Measurements from ENCODE around the gene C1orf122. TPM values are rescaled to one million over a fixed set of nuclear protein-coding genes. Genes with fewer than 3 reads are reported as not detected.

Gene C1orf122
- total and polyA plus RNA-seq, 4 donors = 4.7 to 70.2 (median 40.3) TPM

GRCh38 chr1:37814252-37814651 is 6.7 kb downstream of the C1orf122 start:
- WGBS, 2 donors = 92 to 98% methylated on average over 7 of the region's 7 CpGs
- no peak overlapping the region for H3K4me3 ChIP-seq
- H3K9me3 ChIP-seq (ENCODE audit: control insufficient read depth in 4 of 4, insufficient read depth in 3 of 4, low read length in 3 of 4) = no peaks in the 10 kb centered on the region
- DNase-seq (no peak), ATAC-seq (ENCODE audit: insufficient read depth, low FRiP score) (no peak)
- H3K27ac ChIP-seq (ENCODE audit: low read depth in 1 of 2, low read length in 1 of 2) = no peak overlapping the region
- peaks cover 0 to 5% (median under 1%) of the 10 kb centered on the region in 5 donors for H3K4me1 ChIP-seq (ENCODE audit: control insufficient read depth in 5 of 5, insufficient read depth in 5 of 5, low read length in 5 of 5)
- H3K36me3 ChIP-seq (ENCODE audit: control insufficient read depth in 4 of 4, insufficient read depth in 4 of 4, low read length in 4 of 4) = peaks cover 0 to 28% (median 6%) of the 10 kb centered on the region in 4 donors
- no peak overlapping the region for H3K9ac ChIP-seq (ENCODE audit: insufficient read depth in 1 of 2, low read length in 2 of 2)
- H3K27me3 ChIP-seq (ENCODE audit: control insufficient read depth in 3 of 3, insufficient read depth in 3 of 3, low read length in 2 of 3) = no peaks in the 10 kb centered on the region
- no peak for TF ChIP-seq CTCF (IDR thresholded peaks at IDR 0.05; ENCODE audit: control extremely low read depth, extremely low read depth)

DNA sequence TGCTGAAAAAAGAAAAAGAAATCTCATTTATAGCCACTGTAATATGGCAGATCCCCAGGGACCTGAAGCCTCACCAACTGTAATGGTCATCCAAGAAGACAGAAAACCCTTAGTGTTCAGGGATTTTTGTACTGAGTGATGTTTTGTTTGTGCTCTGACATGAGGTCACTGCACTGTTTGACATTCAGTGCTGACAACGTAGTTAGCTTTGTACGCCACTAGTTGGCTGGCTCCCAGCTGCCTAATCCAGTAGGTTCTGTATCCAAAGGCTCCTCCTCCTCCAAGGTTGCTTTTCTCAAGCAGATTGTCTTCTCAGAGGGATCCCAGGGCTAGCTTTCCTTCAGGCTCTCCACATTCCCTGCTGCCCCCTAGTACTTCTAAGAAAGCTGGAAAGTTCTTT is 9.9 kb downstream of the C1orf122 start:
- Histone ChIP-seq H3K36me3 (ENCODE audit: control insufficient read depth in 4 of 4, insufficient read depth in 4 of 4, low read length in 4 of 4) (peaks cover 15 to 38% (median 20%) of the 10 kb centered on the region in 4 donors), H3K27me3 (ENCODE audit: control insufficient read depth in 3 of 3, insufficient read depth in 3 of 3, low read length in 2 of 3) (no peaks in the 10 kb centered on the region), H3K27ac (ENCODE audit: low read depth in 1 of 2, low read length in 1 of 2) (no peak overlapping the region), H3K9me3 (ENCODE audit: control insufficient read depth in 4 of 4, insufficient read depth in 3 of 4, low read length in 3 of 4) (no peaks in the 10 kb centered on the region), H3K9ac (ENCODE audit: insufficient read depth in 1 of 2, low read length in 2 of 2) (no peak overlapping the region), H3K4me1 (ENCODE audit: control insufficient read depth in 5 of 5, insufficient read depth in 5 of 5, low read length in 5 of 5) (peaks cover 0 to 4% (median 0%) of the 10 kb centered on the region in 5 donors), H3K4me3 (no peak overlapping the region)
- no peak for ATAC-seq (ENCODE audit: insufficient read depth, low FRiP score)
- TF ChIP-seq CTCF (IDR thresholded peaks at IDR 0.05; ENCODE audit: control extremely low read depth, extremely low read depth) = no peak
- WGBS, 2 donors = 44 to 63% methylated on average over 2 of the region's 2 CpGs
- DNase-seq = no peak

DNA sequence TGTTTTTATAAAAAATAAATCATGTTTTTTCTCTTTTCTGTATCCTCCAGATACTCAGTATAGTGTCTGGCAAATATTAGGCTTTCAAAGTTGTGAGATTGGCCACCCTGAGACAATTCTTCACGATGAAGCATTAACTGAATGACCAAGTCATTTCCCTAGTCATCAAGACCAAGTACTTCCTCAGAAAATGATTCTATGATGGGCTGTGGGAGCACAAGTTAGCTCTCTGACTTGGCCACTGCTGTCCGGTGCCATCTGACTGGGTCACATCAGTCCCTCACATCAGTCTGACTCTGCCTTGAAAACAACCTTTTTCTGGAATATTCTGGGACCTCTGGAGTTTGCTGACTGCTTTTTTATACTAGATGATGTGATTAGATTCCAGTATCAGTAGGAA is 13.9 kb downstream of the C1orf122 start:
- H3K9me3 ChIP-seq (ENCODE audit: control insufficient read depth in 4 of 4, insufficient read depth in 3 of 4, low read length in 3 of 4) = no peaks in the 10 kb centered on the region
- H3K36me3 ChIP-seq (ENCODE audit: control insufficient read depth in 4 of 4, insufficient read depth in 4 of 4, low read length in 4 of 4) = peaks cover 14 to 26% (median 24%) of the 10 kb centered on the region in 4 donors

More for the DNA sequence above, 13.9 kb downstream of the C1orf122 start:
- no peak overlapping the region for H3K9ac ChIP-seq (ENCODE audit: insufficient read depth in 1 of 2, low read length in 2 of 2)
- 84 to 91% methylated on average over 2 of the region's 2 CpGs for WGBS, 2 donors
- H3K4me1 ChIP-seq (ENCODE audit: control insufficient read depth in 5 of 5, insufficient read depth in 5 of 5, low read length in 5 of 5) = peaks cover 0 to 3% (median 0%) of the 10 kb centered on the region in 5 donors
- DNase-seq (no peak), ATAC-seq (ENCODE audit: insufficient read depth, low FRiP score) (no peak)
- TF ChIP-seq CTCF (IDR thresholded peaks at IDR 0.05; ENCODE audit: control extremely low read depth, extremely low read depth) = no peak
- H3K27me3 ChIP-seq (ENCODE audit: control insufficient read depth in 3 of 3, insufficient read depth in 3 of 3, low read length in 2 of 3) = no peaks in the 10 kb centered on the region
- no peak overlapping the region for H3K27ac ChIP-seq (ENCODE audit: low read depth in 1 of 2, low read length in 1 of 2)
- no peak overlapping the region for H3K4me3 ChIP-seq

Measured in lung (tissue), 12 donors.